PFSK-1 (cell line): ENCODE data around the gene GALNTL6.

Source experiments
- FOXP2 ChIP-seq: optimal IDR thresholded peaks from 2 replicates; pipeline ENCODE3; 2011; ENCODE audit warnings: borderline replicate concordance, control low read depth, inconsistent platforms; ENCODE audit not compliant: insufficient read depth; ENCODE audit errors: extremely low read length, extremely low read depth
- POLR2AphosphoS5 ChIP-seq: IDR thresholded peaks from 2 replicates; pipeline ENCODE4 v1.6.1; 2012; ENCODE audit warnings: low read depth, mild to moderate bottlenecking, control low read depth, low read length, moderate library complexity
- SIN3A ChIP-seq: IDR thresholded peaks from 2 replicates; pipeline ENCODE4 v1.6.1; 2012; ENCODE audit warnings: mild to moderate bottlenecking, low read length, moderate library complexity, borderline replicate concordance; ENCODE audit not compliant: insufficient read depth
- TAF1 ChIP-seq: IDR thresholded peaks from 2 replicates; pipeline ENCODE4 v1.6.1; 2012; ENCODE audit warnings: low read length, control low read depth, borderline replicate concordance; ENCODE audit not compliant: insufficient read depth
- TF ChIP-seq, protein P1 (sequence below), 2 experiments: IDR thresholded peaks; 2 replicates each; pipeline versions ENCODE4 v1.6.1 to v1.8.0; 2011 to 2012; ENCODE audit warnings: low read depth in 2 of 2, low read length in 2 of 2, control low read depth in 1 of 2, inconsistent platforms in 1 of 2, mild to moderate bottlenecking in 1 of 2, moderate library complexity in 1 of 2; ENCODE audit not compliant: insufficient read depth in 1 of 2

GALNTL6 gene

DNA sequence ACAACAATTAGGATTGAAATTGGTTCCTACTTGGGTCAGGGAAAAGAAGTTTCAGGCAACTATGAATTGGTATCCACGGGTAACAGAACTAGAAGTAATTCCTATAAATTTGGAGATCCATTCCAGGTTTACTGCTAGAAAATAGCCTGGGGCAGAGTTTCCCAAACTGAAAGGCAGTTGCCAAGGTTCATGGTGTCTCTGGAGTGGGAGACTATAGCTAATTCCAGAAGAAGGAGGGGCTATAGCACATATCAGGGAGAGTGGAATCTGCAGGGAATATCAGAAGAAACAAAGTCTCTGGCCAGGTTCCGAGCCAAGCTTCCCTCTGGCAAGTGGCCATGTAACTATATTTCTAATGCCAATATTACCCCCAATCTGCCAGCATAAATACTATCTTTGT, 166.3 kb downstream of the GALNTL6 start:
- TF ChIP-seq SIN3A (no peak), POLR2AphosphoS5 (no peak), FOXP2 (no peak), TAF1 (no peak)
- TF ChIP-seq, protein P1, sequence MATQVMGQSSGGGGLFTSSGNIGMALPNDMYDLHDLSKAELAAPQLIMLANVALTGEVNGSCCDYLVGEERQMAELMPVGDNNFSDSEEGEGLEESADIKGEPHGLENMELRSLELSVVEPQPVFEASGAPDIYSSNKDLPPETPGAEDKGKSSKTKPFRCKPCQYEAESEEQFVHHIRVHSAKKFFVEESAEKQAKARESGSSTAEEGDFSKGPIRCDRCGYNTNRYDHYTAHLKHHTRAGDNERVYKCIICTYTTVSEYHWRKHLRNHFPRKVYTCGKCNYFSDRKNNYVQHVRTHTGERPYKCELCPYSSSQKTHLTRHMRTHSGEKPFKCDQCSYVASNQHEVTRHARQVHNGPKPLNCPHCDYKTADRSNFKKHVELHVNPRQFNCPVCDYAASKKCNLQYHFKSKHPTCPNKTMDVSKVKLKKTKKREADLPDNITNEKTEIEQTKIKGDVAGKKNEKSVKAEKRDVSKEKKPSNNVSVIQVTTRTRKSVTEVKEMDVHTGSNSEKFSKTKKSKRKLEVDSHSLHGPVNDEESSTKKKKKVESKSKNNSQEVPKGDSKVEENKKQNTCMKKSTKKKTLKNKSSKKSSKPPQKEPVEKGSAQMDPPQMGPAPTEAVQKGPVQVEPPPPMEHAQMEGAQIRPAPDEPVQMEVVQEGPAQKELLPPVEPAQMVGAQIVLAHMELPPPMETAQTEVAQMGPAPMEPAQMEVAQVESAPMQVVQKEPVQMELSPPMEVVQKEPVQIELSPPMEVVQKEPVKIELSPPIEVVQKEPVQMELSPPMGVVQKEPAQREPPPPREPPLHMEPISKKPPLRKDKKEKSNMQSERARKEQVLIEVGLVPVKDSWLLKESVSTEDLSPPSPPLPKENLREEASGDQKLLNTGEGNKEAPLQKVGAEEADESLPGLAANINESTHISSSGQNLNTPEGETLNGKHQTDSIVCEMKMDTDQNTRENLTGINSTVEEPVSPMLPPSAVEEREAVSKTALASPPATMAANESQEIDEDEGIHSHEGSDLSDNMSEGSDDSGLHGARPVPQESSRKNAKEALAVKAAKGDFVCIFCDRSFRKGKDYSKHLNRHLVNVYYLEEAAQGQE (IDR thresholded peaks at IDR 0.05; ENCODE audit: insufficient read depth in 1 of 2, low read depth in 2 of 2, low read length in 2 of 2), result no peak

DNA sequence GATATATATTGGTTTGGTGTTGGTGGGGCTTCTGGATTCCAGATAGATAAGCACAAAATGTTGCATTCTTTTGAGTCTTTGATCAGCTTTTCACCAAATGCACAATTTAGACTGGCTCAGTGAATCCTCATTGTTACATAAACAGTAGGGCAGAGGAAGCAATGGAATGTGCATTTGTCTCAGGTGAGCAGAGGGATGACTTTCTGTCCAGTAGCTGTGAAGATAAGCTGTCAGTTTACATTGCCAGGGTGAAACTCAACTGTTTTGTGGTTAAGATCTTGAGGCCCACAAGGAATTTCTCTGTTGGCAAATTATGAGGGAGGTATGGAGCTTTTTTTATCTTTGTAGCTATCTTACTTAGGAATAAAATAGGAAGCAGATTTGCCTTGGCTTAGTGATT, 168.0 kb downstream of the GALNTL6 start:
- no peak for TF ChIP-seq TAF1
- no peak for TF ChIP-seq POLR2AphosphoS5
- no peak for TF ChIP-seq SIN3A

DNA sequence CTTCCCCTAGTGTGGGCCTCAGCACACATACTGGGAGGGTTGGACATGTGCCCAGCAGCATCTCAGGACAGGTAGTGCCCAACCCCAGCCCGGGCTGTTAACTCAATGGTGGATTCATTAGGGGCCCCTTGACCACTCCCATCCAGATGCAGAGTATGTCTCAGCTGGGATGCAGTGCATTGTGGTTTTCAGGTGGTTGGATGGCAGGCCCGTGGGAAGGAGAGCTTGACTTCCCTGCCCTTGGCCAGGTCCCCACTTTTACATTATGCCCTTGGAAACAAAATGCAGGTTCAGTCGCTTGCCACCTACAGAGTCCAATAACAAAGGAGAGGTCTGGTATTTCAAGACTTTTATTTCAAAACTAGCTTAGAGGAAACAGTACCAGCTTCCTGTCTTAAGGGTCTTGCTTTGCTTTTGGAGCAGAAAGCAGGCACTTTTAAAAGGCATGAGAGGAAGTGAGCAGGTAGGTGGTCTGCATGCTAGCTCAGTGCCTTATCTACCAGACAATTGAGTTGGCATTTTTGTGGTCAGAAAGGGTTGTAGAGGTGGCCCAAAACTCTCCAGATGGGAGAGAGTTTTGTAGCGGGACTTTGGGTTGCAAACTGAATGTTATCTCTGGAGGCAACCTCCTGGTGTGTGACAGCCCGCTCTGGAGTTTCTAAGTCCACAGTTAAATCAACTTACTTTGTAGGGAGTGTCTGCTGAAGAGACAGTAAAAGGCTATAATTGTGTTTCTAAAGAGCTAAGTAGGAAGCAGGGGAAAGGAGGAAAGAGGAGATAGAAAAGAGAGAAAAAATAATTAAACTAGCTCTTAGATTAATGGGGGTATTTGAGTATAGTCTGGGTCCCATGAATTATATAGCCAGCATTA, 171.0 kb downstream of the GALNTL6 start:
- TF ChIP-seq TAF1, result no peak

DNA sequence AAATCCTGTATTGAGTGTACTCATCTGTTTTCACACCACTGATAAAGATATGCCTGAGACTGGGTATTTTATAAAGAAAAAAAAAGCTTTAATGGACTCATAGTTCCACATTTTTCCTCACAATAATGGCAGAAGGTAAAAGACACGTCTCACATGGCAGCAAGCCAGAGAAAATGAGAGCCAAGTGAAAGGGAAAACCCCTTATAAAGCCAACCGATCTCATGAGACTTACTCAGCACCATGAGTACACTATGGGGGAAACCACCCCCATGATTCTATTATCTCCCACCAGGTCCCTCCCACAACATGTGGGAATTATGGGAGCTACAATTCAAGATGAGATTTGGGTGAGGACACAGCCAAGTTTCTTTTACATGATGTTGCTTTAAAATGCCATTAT, 171.9 kb downstream of the GALNTL6 start:
- TF ChIP-seq FOXP2, result no peak
- TF ChIP-seq, protein P1 (IDR thresholded peaks at IDR 0.05; ENCODE audit: insufficient read depth in 1 of 2, low read depth in 2 of 2, low read length in 2 of 2), result no peak
- TF ChIP-seq SIN3A, result no peak
- no peak for TF ChIP-seq POLR2AphosphoS5
- TF ChIP-seq TAF1, result no peak

DNA sequence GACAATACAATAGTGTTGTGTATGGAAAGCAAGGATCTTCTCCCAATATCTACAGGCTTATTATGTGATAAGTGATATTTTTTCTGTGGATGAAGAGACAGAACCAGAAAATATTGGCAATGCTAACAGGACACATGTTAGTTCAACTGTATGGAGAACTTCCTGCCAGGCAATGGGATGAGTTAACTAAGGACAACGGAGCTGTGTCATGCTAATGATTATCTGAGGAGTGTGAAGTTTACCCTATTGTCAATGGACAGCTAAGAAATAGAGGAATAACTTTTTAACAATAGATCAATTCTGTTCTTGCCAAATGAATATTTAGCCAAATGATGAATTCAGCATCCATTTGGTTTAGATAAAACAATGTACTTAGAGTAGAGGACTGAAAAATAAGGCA, 180.0 kb downstream of the GALNTL6 start:
- TF ChIP-seq POLR2AphosphoS5 (no peak), TAF1 (no peak), FOXP2 (no peak), SIN3A (no peak)
- TF ChIP-seq, protein P1 (IDR thresholded peaks at IDR 0.05; ENCODE audit: insufficient read depth in 1 of 2, low read depth in 2 of 2, low read length in 2 of 2), result no peak

DNA sequence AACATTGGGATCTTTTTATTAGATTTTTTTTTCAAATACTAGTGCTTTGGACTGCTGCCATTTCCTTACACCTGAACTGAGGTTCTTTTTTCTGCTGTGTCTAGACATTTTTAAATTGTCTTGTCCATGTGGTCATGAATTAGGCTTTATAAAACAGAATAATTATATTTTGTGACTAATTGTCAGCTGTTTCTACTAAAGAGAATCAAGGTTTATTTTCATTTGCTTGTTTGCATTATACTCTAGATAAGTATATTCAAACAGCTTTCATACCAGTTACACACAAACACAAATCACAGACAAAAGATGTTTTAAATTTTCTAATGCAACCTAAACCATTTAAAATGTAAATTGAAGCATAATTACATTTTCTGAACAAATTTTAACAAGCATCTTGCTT, 194.7 kb downstream of the GALNTL6 start:
- no peak for TF ChIP-seq SIN3A
- no peak for TF ChIP-seq TAF1
- TF ChIP-seq, protein P1 (IDR thresholded peaks at IDR 0.05; ENCODE audit: insufficient read depth in 1 of 2, low read depth in 2 of 2, low read length in 2 of 2), result no peak
- TF ChIP-seq POLR2AphosphoS5, result no peak
- no peak for TF ChIP-seq FOXP2
